Left cardiac atrium (tissue), 4 donors: Measurements from ENCODE around the gene RNASE7. TPM values are rescaled to one million over a fixed set of nuclear protein-coding genes. Genes with fewer than 3 reads are reported as not detected.
"Not testable (repeated sequence)": the region's sequence is repeated elsewhere in the genome, so short reads cannot be mapped to it uniquely, and the experiment has no call there.

Experiments
- ATAC-seq, 2 donors: fragments of 200-7000 bp; cut with Tn5 transposase; one replicate each; pipeline ENCODE4 v1.9.1; 2020; ENCODE audit warnings: mild to moderate bottlenecking in 2 of 2, moderate library complexity in 2 of 2
- DNase-seq: peaks from one replicate; pipeline ENCODE4 v3.0.0-alpha.2; 2020
- intact Hi-C, 2 donors: fragments of 100-400 bp; cut with DNase I; formaldehyde crosslinking; loops; one replicate each; pipeline versions ENCODE4 v1.14.1 to v1.15.1; 2022 to 2023
- long read RNA-seq: library from polyadenylated mRNA; unstranded; transcript quantifications from one replicate; pipeline ENCODE4 v2.0.0, GENCODE V29; 2021
- total RNA-seq, 2 donors: library from RNA; stranded (reverse); fragmentation: NEBNext Ultra II Directional; extraction: Animal tissue kit (Norgen Biotek cat#: 25700); gene quantifications; one replicate each; pipeline ENCODE4 v1.2.1, GENCODE V29; 2021
- donor health status: DM: no; HTN: yes; CAD: no.
- donor health status: DM: no; HTN: yes; CAD: no; lungs with severe emphysema.
- donor health status: DM: yes; HTN: yes; CAD: no.
- donor health status: Dilated cardiomyopathy.

The RNASE7 gene
- total RNA-seq, result not detected
- long read RNA-seq, result 0 reads

- ATAC-seq, result peak in 1 of 2 donors; percentile 14
Observed at GRCh38 chr14:21041676-21042433, at the start of gene RNASE7. Gene RNASE7, plus strand, starts transcription at chr14:21042362. Its CDS starts 631 bp downstream, at chr14:21042993.

GRCh38 chr14:20996521-20996920 lies 45.6 kb upstream of the RNASE7 start:
- DNase-seq (no peak), ATAC-seq (no peak)
- intact Hi-C loops, result no loop called here

More at GRCh38 chr14:21041676-21042433, at the start of gene RNASE7:
- no peak for DNase-seq
- intact Hi-C loops, result loop anchor here (2.0 to 10.0 kb wide), 3 partner anchors 27 to 347 kb away; no protein-coding TSS in a partner anchor

GRCh38 chr14:20997115-20997514 lies 45.0 kb upstream of the RNASE7 start:
- DNase-seq (no peak), ATAC-seq (no peak)
- intact Hi-C loops, result no loop called here

- intact Hi-C loops, result no loop called here
- no peak for DNase-seq
- ATAC-seq, result no peak
Observed at GRCh38 chr14:20997564-20997963, 44.6 kb upstream of the RNASE7 start.

GRCh38 chr14:20998139-20998538 lies 44.0 kb upstream of the RNASE7 start:
- intact Hi-C loops, result no loop called here
- no peak for ATAC-seq
- no peak for DNase-seq

GRCh38 chr14:20998674-20999366 lies 43.3 kb upstream of the RNASE7 start, which contains the start of gene SLC39A2:
Gene SLC39A2, plus strand, starts transcription at chr14:20999293. Its CDS starts 154 bp downstream, at chr14:20999447.
- intact Hi-C loops, result no loop called here
- ATAC-seq (peak; percentile 85 to 90), DNase-seq (peak; percentile 70)

- intact Hi-C loops, result no loop called here
- ATAC-seq (no peak), DNase-seq (no peak)
Observed at GRCh38 chr14:20999591-20999990, 42.6 kb upstream of the RNASE7 start.

- ATAC-seq (no peak), DNase-seq (no peak)
- intact Hi-C loops, result no loop called here
Observed at GRCh38 chr14:21001218-21001617, 40.9 kb upstream of the RNASE7 start.

- ATAC-seq (peak; percentile 64 to 66), DNase-seq (no peak)
- intact Hi-C loops, result no loop called here
Observed at GRCh38 chr14:21003788-21004346, 38.3 kb upstream of the RNASE7 start.

GRCh38 chr14:21009721-21010120 lies 32.4 kb upstream of the RNASE7 start:
- not testable (repeated sequence) for ATAC-seq, DNase-seq
- intact Hi-C loops, result loop anchor here in 1 of 2 donors (5.0 kb wide), 1 partner anchor 98 kb away; no protein-coding TSS in a partner anchor

- ATAC-seq (no peak), DNase-seq (no peak)
- intact Hi-C loops, result loop anchor here in 1 of 2 donors (5.0 kb wide), 1 partner anchor 96 kb away; no protein-coding TSS in a partner anchor
Observed at GRCh38 chr14:21011136-21011535, 31.0 kb upstream of the RNASE7 start.

GRCh38 chr14:21014761-21015190 lies 27.4 kb upstream of the RNASE7 start:
- intact Hi-C loops, result loop anchor here (1.0 to 5.0 kb wide), 4 partner anchors 25 to 93 kb away; no protein-coding TSS in a partner anchor
- DNase-seq, result peak; percentile 81
- ATAC-seq, result peak; percentile 78 to 87

- DNase-seq (no peak), ATAC-seq (peak in 1 of 2 donors; percentile 34)
- intact Hi-C loops, result loop anchor here (2.0 to 5.0 kb wide), 2 partner anchors 25 to 77 kb away; no protein-coding TSS in a partner anchor
Observed at GRCh38 chr14:21015312-21015711, 26.9 kb upstream of the RNASE7 start.

GRCh38 chr14:21016413-21017190 lies 25.6 kb upstream of the RNASE7 start:
- DNase-seq (no peak), ATAC-seq (no peak)
- intact Hi-C loops, result loop anchor here (5.0 kb wide), 1 partner anchor 76 kb away; no protein-coding TSS in a partner anchor

- intact Hi-C loops, result loop anchor here (5.0 kb wide), 1 partner anchor 75 kb away; no protein-coding TSS in a partner anchor
- no peak for DNase-seq
- no peak for ATAC-seq
Observed at GRCh38 chr14:21017528-21018245, 24.5 kb upstream of the RNASE7 start.

GRCh38 chr14:21018286-21018685 lies 23.9 kb upstream of the RNASE7 start:
- intact Hi-C loops, result loop anchor here (5.0 kb wide), 1 partner anchor 74 kb away; no protein-coding TSS in a partner anchor
- DNase-seq, result no peak
- no peak for ATAC-seq

- intact Hi-C loops, result loop anchor here (5.0 kb wide), 1 partner anchor 74 kb away; no protein-coding TSS in a partner anchor
- DNase-seq (no peak), ATAC-seq (no peak)
Observed at GRCh38 chr14:21018781-21019180, 23.4 kb upstream of the RNASE7 start.

- intact Hi-C loops, result loop anchor here (5.0 kb wide), 1 partner anchor 73 kb away; no protein-coding TSS in a partner anchor
- DNase-seq, result no peak
- no peak for ATAC-seq
Observed at GRCh38 chr14:21019366-21019765, 22.8 kb upstream of the RNASE7 start.
